Neural crest cell (in vitro differentiated cells): ENCODE results near the gene PRDM16. TPM values are rescaled to one million over a fixed set of nuclear protein-coding genes. Genes with fewer than 3 reads are reported as not detected.

Source experiments
- DNase-seq: peaks from one replicate; pipeline ENCODE4 v3.0.0; 2021; ENCODE audit warnings: low read depth, mixed read lengths, low spot score
- H3K27ac Mint-ChIP-seq: one replicate; pipeline ENCODE4 v1.8.0; 2021; ENCODE audit warnings: mild to moderate bottlenecking, mixed read lengths; ENCODE audit not compliant: unreplicated experiment
- H3K27me3 Mint-ChIP-seq: 2 replicates; pipeline ENCODE4 v1.8.0; 2021; ENCODE audit warnings: low read depth, mild to moderate bottlenecking, mixed read lengths
- H3K36me3 Mint-ChIP-seq: 2 replicates; pipeline ENCODE4 v1.8.0; 2021; ENCODE audit warnings: low read depth, mild to moderate bottlenecking, mixed read lengths
- H3K4me1 Mint-ChIP-seq: 2 replicates; pipeline ENCODE4 v1.8.0; 2021; ENCODE audit warnings: mixed read lengths
- H3K4me3 Mint-ChIP-seq: one replicate; pipeline ENCODE4 v1.8.0; 2021; ENCODE audit warnings: mild to moderate bottlenecking, mixed read lengths
- H3K9me3 Mint-ChIP-seq: 2 replicates; pipeline ENCODE4 v1.8.0; 2021; ENCODE audit warnings: mixed read lengths
- CTCF ChIP-seq: fragments of 200-600 bp; sonication (generic); conservative IDR thresholded peaks from 2 replicates; pipeline ENCODE4 v1.5.0; 2021; ENCODE audit warnings: antibody characterized with exemption, mild to moderate bottlenecking
- total RNA-seq: library from RNA; stranded (reverse); gene quantifications from 2 replicates; pipeline ENCODE4 v1.2.1, GENCODE V29; 2021

Gene PRDM16
- total RNA-seq, 1 donor from 2014 or later, result 11.7 TPM

- H3K27me3 Mint-ChIP-seq, result peaks cover 7% of the 10 kb centered on the region
- H3K36me3 Mint-ChIP-seq, result no peaks in the 10 kb centered on the region
- TF ChIP-seq CTCF, result no peak
- peaks cover 27% of the 10 kb centered on the region for H3K4me1 Mint-ChIP-seq
- DNase-seq, result no peak
- H3K4me3 Mint-ChIP-seq, result no peak overlapping the region
- H3K27ac Mint-ChIP-seq, result no peak overlapping the region
- H3K9me3 Mint-ChIP-seq, result no peaks in the 10 kb centered on the region
Measured at GRCh38 chr1:3355089-3355488, 286.1 kb downstream of the PRDM16 start.

DNA sequence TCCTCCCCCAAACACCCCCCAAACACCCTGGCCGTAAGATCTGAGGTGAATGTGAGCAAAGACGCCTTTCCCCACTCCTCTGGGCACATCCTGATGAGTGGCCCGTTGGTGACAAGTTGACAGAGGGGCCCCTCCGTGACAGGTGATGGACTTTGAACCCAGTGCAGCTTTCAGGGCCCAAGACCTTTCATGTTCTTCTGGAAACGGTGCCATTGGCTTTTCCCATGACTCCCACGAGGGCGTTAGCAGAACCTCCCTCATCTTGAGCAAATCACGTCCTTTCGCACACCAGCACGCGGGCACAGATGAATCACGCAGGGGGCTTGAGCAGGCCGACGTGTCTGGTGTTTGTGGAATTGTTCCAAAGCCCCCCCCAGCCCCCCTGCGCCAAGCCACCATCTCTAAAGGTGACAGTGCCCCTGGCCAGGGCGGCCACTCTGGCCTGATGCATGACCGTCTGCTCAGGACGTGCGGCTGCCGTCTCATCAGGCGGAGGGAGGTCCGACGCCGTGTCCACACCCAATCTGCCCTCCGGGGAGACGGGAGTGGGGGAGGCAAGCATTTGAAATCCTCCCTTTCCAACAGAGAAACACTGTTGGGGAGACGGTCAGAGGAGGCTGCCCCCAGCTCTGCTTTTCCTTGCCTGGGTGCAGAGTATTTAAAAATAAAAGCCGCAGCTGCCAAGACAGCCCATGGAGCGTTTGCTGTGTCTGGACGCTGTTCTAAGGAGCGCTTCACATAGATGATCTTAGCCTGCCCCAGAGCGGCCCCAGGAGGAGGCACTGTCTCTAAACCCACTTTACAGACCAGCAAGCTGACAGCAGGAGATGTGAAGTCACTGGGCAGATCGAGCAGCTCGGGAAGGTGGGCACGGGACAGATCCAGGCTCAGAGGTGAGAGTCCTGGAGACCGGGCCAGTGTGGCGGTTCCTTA lies 287.2 kb downstream of the PRDM16 start:
- H3K27me3 Mint-ChIP-seq, result peaks cover 4% of the 10 kb centered on the region
- no peak overlapping the region for H3K4me3 Mint-ChIP-seq
- DNase-seq, result no peak
- H3K36me3 Mint-ChIP-seq, result no peaks in the 10 kb centered on the region
- TF ChIP-seq CTCF, result no peak
- H3K27ac Mint-ChIP-seq, result no peak overlapping the region
- no peaks in the 10 kb centered on the region for H3K9me3 Mint-ChIP-seq
- H3K4me1 Mint-ChIP-seq, result peaks cover 27% of the 10 kb centered on the region

- DNase-seq, result no peak
- no peak for TF ChIP-seq CTCF
- Mint-ChIP-seq H3K9me3 (no peaks in the 10 kb centered on the region), H3K4me3 (no peak overlapping the region), H3K4me1 (peaks cover 29% of the 10 kb centered on the region), H3K27ac (no peak overlapping the region), H3K27me3 (peaks cover 7% of the 10 kb centered on the region), H3K36me3 (no peaks in the 10 kb centered on the region)
Measured at GRCh38 chr1:3356827-3357460, 287.9 kb downstream of the PRDM16 start.

DNA sequence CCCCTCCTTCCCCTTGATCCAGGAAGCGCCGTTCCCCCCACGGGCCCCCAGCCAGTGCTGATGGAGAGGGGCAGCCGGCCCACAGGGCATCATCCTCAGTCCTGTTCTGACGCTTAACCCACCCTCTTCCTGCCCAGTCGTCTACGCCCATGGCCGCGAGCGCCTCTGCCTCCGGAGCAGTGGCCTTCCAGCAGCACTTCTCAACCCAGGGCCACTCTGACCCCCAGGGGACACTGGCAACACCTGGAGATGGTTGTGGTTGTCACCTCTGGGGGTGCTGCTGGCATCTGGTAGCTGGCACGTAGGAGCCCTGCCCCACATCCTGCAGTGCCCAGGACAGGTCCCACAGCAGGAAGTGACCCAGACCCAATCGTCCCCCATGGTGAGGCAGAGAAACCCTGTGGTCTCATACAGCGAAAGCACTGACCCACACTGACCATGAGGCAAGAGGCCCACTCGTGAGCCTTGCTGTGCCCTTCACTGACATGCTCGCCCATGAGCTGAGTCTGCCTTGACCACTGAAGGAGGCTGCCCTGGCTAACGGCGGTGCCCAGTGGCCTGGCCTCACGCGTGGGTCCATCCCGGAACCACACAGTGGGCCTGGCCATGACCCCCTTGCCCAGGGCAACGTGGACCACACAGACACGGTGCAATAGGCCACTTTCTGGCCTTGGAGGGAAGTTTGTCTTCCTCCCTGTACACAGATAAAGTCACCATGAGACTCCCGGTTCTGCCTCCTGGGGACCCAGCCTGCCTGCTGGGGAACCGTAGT lies 288.7 kb downstream of the PRDM16 start:
- Mint-ChIP-seq H3K9me3 (no peaks in the 10 kb centered on the region), H3K4me1 (peaks cover 21% of the 10 kb centered on the region), H3K4me3 (no peak overlapping the region), H3K27me3 (peaks cover 11% of the 10 kb centered on the region), H3K36me3 (no peaks in the 10 kb centered on the region), H3K27ac (no peak overlapping the region)
- no peak for TF ChIP-seq CTCF
- DNase-seq, result no peak

- no peak for DNase-seq
- H3K27ac Mint-ChIP-seq, result no peak overlapping the region
- H3K4me1 Mint-ChIP-seq, result peaks cover 20% of the 10 kb centered on the region
- no peak for TF ChIP-seq CTCF
- H3K9me3 Mint-ChIP-seq, result no peaks in the 10 kb centered on the region
- no peak overlapping the region for H3K4me3 Mint-ChIP-seq
- H3K27me3 Mint-ChIP-seq, result peaks cover 15% of the 10 kb centered on the region
- no peaks in the 10 kb centered on the region for H3K36me3 Mint-ChIP-seq
Measured at GRCh38 chr1:3359351-3359750, 290.3 kb downstream of the PRDM16 start.
